GM12864 (cell line): ENCODE results near the gene FAM114A2.

ENCODE experiments used
- DNase-seq: peaks from one replicate; pipeline ENCODE4 v3.0.0-alpha.2; 2011; ENCODE audit warnings: low read depth
- H3K4me3 ChIP-seq: 2 replicates; pipeline ENCODE4 v1.5.1; 2011; ENCODE audit warnings: mild to moderate bottlenecking, low read depth, low read length, control low read depth
- TF ChIP-seq, protein P1 (sequence below): IDR thresholded peaks from 2 replicates; pipeline ENCODE4 v1.5.1; 2011; ENCODE audit warnings: low read depth, mild to moderate bottlenecking, moderate library complexity, low read length, control low read depth, inconsistent platforms; ENCODE audit errors: missing control alignments

The FAM114A2 gene

DNA sequence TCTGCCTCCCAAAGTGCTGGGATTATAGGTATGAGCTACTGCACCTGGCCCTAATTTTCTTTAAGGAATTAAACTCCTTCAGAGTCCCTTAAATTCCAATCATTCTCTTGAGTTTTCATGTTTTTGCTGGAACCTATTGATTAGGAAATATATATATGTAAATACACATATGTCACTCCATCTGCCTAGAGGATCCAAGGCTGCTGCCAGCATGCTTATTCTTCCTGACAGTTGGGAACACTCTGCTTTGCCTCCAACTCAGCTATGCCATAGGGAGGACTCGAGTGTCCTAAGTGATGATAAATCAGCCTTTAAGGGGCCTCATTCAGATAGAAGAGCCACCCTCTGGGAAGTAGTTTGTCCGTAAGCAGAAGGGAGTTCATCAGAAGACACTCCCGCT, 21.9 kb upstream of the FAM114A2 start:
- TF ChIP-seq, protein P1, sequence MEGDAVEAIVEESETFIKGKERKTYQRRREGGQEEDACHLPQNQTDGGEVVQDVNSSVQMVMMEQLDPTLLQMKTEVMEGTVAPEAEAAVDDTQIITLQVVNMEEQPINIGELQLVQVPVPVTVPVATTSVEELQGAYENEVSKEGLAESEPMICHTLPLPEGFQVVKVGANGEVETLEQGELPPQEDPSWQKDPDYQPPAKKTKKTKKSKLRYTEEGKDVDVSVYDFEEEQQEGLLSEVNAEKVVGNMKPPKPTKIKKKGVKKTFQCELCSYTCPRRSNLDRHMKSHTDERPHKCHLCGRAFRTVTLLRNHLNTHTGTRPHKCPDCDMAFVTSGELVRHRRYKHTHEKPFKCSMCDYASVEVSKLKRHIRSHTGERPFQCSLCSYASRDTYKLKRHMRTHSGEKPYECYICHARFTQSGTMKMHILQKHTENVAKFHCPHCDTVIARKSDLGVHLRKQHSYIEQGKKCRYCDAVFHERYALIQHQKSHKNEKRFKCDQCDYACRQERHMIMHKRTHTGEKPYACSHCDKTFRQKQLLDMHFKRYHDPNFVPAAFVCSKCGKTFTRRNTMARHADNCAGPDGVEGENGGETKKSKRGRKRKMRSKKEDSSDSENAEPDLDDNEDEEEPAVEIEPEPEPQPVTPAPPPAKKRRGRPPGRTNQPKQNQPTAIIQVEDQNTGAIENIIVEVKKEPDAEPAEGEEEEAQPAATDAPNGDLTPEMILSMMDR, result no peak
- H3K4me3 ChIP-seq, result no peak overlapping the region
- no peak for DNase-seq

DNA sequence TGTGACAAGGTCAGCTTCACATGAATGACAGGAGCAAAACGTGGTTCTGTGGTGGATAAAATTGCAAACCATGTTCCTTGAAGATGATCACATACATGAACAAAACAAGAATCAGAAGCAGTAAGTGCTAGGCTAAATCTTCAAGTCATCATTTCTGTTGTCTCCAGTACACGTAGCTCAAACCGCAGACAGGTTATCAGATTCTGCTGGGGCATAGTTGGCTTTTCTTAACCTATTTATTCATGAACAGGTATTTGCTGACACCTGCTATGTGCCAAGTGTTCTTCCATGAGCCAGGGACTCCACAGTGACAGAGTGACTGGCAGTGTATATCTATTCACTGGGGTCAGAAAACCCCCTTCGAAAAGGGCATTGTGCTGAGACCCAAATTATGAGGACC, 20.9 kb upstream of the FAM114A2 start:
- DNase-seq, result no peak
- H3K4me3 ChIP-seq, result no peak overlapping the region
- TF ChIP-seq, protein P1, result no peak

DNA sequence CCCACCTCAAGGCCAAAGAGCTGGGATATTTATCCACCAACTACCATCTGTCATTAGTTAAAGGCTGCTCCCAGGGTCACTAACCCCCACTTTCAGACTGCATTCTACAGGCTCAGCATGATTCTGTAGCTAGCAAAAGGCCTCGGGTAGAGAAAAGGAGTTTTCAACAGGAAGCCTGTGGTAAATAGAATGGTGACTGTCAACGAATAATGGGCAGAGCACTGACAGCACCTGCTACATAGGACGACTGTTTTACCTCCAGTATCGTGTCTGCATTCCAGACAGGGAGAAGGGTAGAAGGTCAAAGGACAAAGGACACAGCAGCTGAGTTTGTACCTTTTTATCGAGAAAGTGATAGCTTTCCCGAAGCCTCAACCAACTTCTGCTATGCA, 20.3 kb upstream of the FAM114A2 start:
- H3K4me3 ChIP-seq, result no peak overlapping the region
- no peak for DNase-seq
- TF ChIP-seq, protein P1, result no peak

DNA sequence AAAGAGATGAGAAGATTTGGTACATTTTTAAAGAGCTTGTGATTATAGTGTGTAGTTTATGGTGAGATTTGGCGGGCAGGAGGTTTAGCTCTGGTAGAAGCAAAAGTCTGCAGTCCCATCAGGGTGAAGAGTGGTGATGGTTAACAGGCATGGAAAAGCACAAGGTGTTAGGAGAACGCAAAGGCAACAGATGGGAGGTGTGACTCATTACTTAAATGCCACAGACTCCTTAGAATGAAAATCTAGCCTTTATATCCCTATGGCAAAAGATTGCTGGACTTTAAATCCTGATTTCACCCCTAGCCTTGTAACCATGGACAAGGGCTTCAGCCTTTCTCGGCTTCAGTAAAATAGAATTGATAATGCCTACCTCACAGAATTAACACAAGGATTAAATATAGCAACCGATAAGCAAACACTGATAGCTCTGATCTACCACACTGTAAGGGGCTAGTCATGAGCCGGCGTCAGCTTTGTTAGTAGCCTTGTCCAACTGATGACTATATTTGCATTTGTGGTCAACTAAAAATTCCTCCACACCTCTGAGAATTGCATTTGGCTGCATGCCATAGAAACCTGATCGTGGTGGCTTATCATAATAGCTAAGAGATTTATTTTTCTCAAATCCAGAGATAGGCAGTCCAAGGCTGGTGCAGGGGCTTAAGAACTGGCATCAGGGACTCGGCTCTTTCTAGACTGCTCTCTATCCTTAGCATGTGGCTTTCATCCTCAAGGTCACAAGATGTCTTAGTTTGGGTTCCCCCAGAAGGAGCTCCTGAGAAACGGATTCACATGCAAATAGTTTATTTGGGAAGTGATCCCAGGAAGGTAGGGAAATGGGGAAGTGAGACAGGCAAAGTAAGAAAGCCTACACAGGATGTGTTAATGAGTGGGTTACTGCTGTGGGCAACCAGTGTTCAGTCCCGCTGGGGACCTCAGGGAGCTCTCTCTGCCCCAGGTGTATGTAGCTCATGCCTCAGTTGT, 19.6 kb upstream of the FAM114A2 start:
- TF ChIP-seq, protein P1, result no peak
- H3K4me3 ChIP-seq, result no peak overlapping the region
- peak; percentile 59 for DNase-seq

DNA sequence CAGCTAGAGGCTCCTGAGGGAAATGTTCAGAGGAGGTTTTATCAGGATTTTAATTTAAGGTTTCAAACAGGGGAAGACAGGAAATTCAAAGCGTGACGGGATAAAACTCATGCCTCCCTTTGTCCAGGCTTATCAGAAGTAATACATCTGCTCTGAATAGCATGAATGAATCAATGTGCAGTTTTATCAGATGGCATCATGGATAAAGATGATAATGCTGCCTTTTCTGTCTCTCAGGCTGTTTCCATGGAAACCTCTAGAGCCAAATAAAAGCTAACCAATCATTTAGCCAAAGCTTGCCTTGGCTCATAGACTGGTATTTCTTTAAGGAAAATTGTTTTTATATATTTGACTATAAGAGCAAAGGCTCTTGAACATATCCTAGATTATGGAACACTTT, 16.5 kb upstream of the FAM114A2 start:
- TF ChIP-seq, protein P1, result no peak
- no peak for DNase-seq
- H3K4me3 ChIP-seq, result no peak overlapping the region

DNA sequence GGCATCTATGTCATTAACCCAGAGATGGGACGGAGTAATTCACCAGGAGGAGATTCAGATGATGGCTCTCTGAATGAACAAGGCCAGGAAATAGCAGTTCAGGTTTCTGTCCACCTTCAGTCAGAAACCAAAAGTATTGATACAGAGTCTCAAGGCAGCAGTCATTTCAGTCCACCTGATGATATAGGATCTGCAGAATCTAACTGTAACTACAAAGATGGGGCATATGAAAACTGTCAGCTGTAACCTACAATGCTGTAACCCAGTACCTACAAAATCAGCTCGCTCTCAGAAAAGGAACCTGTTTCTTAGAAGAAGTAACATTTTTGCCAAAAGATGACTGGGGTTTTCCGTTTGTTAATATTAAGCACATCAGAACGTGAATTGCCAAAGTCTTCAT, 14.8 kb upstream of the FAM114A2 start:
- no peak for DNase-seq
- H3K4me3 ChIP-seq, result no peak overlapping the region
- TF ChIP-seq, protein P1, result no peak

DNA sequence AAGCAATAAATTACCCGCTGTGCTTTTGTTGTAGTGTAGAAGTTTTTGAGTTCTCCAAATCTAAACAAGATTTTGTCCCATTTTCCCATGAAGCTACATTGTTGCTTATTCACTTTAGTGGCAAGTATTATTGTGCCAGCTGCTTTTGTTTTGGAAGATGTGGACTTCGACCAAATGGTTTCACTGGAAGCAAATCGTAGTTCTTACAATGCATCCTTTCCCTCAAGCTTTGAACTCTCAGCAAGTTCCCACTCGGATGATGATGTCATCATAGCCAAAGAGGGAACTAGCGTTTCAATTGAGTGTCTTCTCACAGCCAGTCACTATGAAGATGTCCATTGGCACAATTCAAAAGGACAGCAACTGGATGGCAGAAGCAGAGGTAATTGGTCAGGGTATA, 10.9 kb upstream of the FAM114A2 start:
- TF ChIP-seq, protein P1, result no peak
- no peak for DNase-seq

More for the DNA sequence above, 10.9 kb upstream of the FAM114A2 start:
- no peak overlapping the region for H3K4me3 ChIP-seq
